SU-DHL-6 (cell line): Measurements from ENCODE around the gene PDE4D.

Source experiments
- H2AFZ ChIP-seq: fragments of 200-600 bp; sonication (generic); 2 replicates; pipeline ENCODE4 v1.6.1; 2014; ENCODE audit warnings: low read depth, mild to moderate bottlenecking, moderate library complexity, mixed read lengths, antibody characterized with exemption, low read length; ENCODE audit not compliant: severe bottlenecking
- H3F3A ChIP-seq: fragments of 200-600 bp; shearing (Covaris generic); 2 replicates; pipeline ENCODE4 v1.6.0; 2016; ENCODE audit warnings: antibody characterized with exemption, mild to moderate bottlenecking; ENCODE audit not compliant: insufficient read depth
- H3K27ac ChIP-seq: fragments of 200-600 bp; sonication (generic); 2 replicates; pipeline ENCODE4 v1.5.1; 2016; ENCODE audit warnings: low read depth, mild to moderate bottlenecking, low read length, moderate library complexity, mixed read lengths
- H3K27me3 ChIP-seq: fragments of 200-600 bp; sonication (generic), shearing (Covaris generic); 2 replicates; pipeline ENCODE4 v1.6.0; 2014; ENCODE audit warnings: mild to moderate bottlenecking, low read length
- H3K36me3 ChIP-seq: fragments of 200-600 bp; sonication (generic); 2 replicates; pipeline ENCODE4 v1.6.1; 2014; ENCODE audit warnings: mild to moderate bottlenecking, low read length, mixed read lengths
- H3K4me2 ChIP-seq: fragments of 300-600, 200-600 bp; shearing (Covaris generic), sonication (generic); 2 replicates; pipeline ENCODE4 v1.6.0; 2014; ENCODE audit warnings: low read length, low read depth, mild to moderate bottlenecking; ENCODE audit not compliant: poor library complexity, severe bottlenecking
- H3K4me3 ChIP-seq: fragments of 200-600 bp; sonication (generic); 2 replicates; pipeline ENCODE4 v1.5.1; 2014; ENCODE audit warnings: antibody characterized with exemption, low read length, mild to moderate bottlenecking, mixed read lengths; ENCODE audit not compliant: insufficient read depth, poor library complexity, severe bottlenecking
- H3K79me2 ChIP-seq: fragments of 200-600 bp; sonication (generic); 2 replicates; pipeline ENCODE4 v1.6.1; 2014; ENCODE audit warnings: mild to moderate bottlenecking, low read length, moderate library complexity; ENCODE audit not compliant: insufficient read depth
- H3K9ac ChIP-seq: fragments of 200-600 bp; sonication (generic); 2 replicates; pipeline ENCODE4 v1.7.0; 2014; ENCODE audit warnings: mild to moderate bottlenecking, low read length
- H3K9me2 ChIP-seq: fragments of 200-600 bp; sonication (generic); replicated peaks from 2 replicates; pipeline ENCODE4 v1.6.1; 2014; ENCODE audit warnings: low read length; ENCODE audit not compliant: insufficient read depth
- H3K9me3 ChIP-seq: fragments of 200-600 bp; sonication (generic); 2 replicates; pipeline ENCODE4 v1.6.1; 2014; ENCODE audit warnings: low read length, mixed read lengths; ENCODE audit not compliant: insufficient read depth
- H4K20me1 ChIP-seq: fragments of 200-600 bp; sonication (generic); 2 replicates; pipeline ENCODE4 v1.6.1; 2014; ENCODE audit warnings: low read depth, mild to moderate bottlenecking, antibody characterized with exemption, low read length, moderate library complexity, mixed read lengths
- CTCF ChIP-seq: fragments of 200-600 bp; sonication (generic); IDR thresholded peaks from one replicate; pipeline ENCODE4 v1.5.1; 2017; ENCODE audit warnings: antibody characterized with exemption, mild to moderate bottlenecking, low read length, moderate library complexity; ENCODE audit not compliant: insufficient read depth, poor library complexity, severe bottlenecking
- EZH2phosphoT487 ChIP-seq: fragments of 200-600 bp; sonication (generic), shearing (Covaris generic); conservative IDR thresholded peaks from 2 replicates; pipeline ENCODE4 v1.6.1; 2018; ENCODE audit warnings: mild to moderate bottlenecking, antibody characterized with exemption, low read length, moderate library complexity, mixed read lengths

PDE4D gene

DNA sequence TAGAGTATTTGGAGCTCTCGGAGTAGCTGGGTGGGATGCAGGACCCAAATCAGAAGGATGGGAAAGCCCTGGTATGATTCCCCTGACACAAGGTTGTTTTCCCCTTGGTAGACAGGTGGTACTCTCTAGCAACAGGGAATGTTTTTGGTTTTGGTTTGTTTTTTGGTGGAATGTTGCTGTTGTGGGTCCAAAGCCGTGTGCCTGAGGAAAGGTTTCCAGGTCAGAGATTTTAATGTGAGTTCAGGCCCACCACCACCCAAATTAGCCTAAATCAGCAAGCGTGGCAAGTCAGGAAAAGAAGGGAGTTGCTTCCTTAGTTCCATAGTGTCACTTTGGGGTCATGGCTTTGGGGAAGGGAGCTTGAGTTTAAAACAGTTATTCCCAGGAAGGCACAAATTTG is 925.2 kb downstream of the PDE4D start:
- Histone ChIP-seq H3K9ac (no peak overlapping the region), H3F3A (no peaks in the 10 kb centered on the region), H4K20me1 (no peaks in the 10 kb centered on the region), H3K79me2 (no peaks in the 10 kb centered on the region), H2AFZ (no peak overlapping the region), H3K36me3 (no peaks in the 10 kb centered on the region), H3K4me3 (no peak overlapping the region), H3K9me3 (no peaks in the 10 kb centered on the region), H3K27ac (no peak overlapping the region), H3K9me2 (no peaks in the 10 kb centered on the region), H3K4me2 (no peak overlapping the region), H3K27me3 (no peaks in the 10 kb centered on the region)
- TF ChIP-seq EZH2phosphoT487 (no peak), CTCF (no peak)

GRCh38 chr5:58967597-58968281 is 925.8 kb downstream of the PDE4D start:
- H3K27me3 ChIP-seq, result no peaks in the 10 kb centered on the region
- TF ChIP-seq CTCF (no peak), EZH2phosphoT487 (no peak)
- H3K27ac ChIP-seq, result no peak overlapping the region
- no peaks in the 10 kb centered on the region for H3K79me2 ChIP-seq
- no peak overlapping the region for H3K4me2 ChIP-seq
- no peak overlapping the region for H3K9ac ChIP-seq
- no peaks in the 10 kb centered on the region for H4K20me1 ChIP-seq
- no peaks in the 10 kb centered on the region for H3K9me3 ChIP-seq
- no peak overlapping the region for H3K4me3 ChIP-seq
- no peak overlapping the region for H2AFZ ChIP-seq
- H3F3A ChIP-seq, result no peaks in the 10 kb centered on the region
- H3K36me3 ChIP-seq, result no peaks in the 10 kb centered on the region
- H3K9me2 ChIP-seq, result no peaks in the 10 kb centered on the region

DNA sequence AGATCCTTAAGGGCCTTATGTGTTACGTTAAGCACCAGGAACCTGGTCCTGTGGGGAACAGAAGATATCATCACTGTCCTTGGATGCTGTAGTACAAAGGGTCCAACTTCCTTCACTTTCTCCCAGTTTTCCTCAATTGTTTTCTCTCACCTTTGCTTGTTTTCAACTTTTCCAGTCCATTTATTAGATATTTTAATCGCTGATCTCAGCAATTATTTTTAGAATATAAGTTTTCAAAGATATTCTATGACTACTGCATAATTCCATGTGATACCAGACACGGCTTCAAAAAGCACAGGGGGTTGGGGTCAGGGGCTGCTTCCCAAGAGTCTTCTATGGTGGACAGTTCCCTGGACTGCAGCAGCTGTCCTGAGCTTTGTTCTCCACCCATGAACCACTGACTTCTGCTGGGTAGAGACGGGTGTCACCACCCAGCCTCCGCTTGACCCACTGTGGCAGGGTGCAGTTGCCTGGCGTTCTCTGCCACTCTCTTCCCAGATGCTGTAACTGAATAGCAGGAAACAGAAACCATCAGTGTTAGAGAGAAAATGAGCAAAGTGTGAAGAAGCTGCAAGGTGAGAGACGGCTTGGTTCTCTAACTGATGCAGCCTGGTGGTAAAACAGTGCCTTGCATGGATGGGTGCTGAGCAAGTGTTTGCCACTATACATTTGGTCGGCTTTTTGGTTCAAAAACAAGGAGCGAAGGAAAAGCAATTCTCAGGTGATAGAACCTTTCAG is 927.7 kb downstream of the PDE4D start:
- Histone ChIP-seq H3K36me3 (no peaks in the 10 kb centered on the region), H3K79me2 (no peaks in the 10 kb centered on the region), H3K4me3 (no peak overlapping the region), H3F3A (no peaks in the 10 kb centered on the region), H3K27me3 (no peaks in the 10 kb centered on the region), H4K20me1 (no peaks in the 10 kb centered on the region), H3K9me3 (no peaks in the 10 kb centered on the region), H3K27ac (no peak overlapping the region), H3K9me2 (no peaks in the 10 kb centered on the region), H3K4me2 (no peak overlapping the region), H3K9ac (no peak overlapping the region), H2AFZ (no peak overlapping the region)
- TF ChIP-seq CTCF (no peak), EZH2phosphoT487 (no peak)
